ENCODE results near the gene RPL3. TPM values are rescaled to one million over a fixed set of nuclear protein-coding genes. Genes with fewer than 3 reads are reported as not detected.

Gene RPL3
- total and polyA plus RNA-seq, 4 donors, result 1,197 to 1,853 (median 1,626) TPM

GRCh38 chr22:39277142-39277607 lies 42.2 kb downstream of the RPL3 start:
- Histone ChIP-seq H3K4me1 (ENCODE audit: control insufficient read depth, insufficient read depth, low read length) (peaks cover 19% of the 10 kb centered on the region), H3K27ac (ENCODE audit: low read depth, low read length) (no peak overlapping the region), H3K9me3 (ENCODE audit: control insufficient read depth, insufficient read depth, low read length) (no peaks in the 10 kb centered on the region), H3K4me3 (ENCODE audit: low read depth, low read length) (no peak overlapping the region), H3K36me3 (ENCODE audit: control insufficient read depth, insufficient read depth, low read length) (no peaks in the 10 kb centered on the region), H3K27me3 (ENCODE audit: control insufficient read depth, insufficient read depth, low read length) (no peaks in the 10 kb centered on the region)
- 100% methylated on average over 2 of the region's 6 CpGs for WGBS (ENCODE audit: insufficient coverage)
- DNase-seq (ENCODE audit: low read depth in 4 of 6, low spot score in 6 of 6), result no peak

GRCh38 chr22:39276440-39277141 lies 42.8 kb downstream of the RPL3 start:
- Histone ChIP-seq H3K4me3 (ENCODE audit: low read depth, low read length) (no peak overlapping the region), H3K9me3 (ENCODE audit: control insufficient read depth, insufficient read depth, low read length) (no peaks in the 10 kb centered on the region), H3K27ac (ENCODE audit: low read depth, low read length) (no peak overlapping the region), H3K4me1 (ENCODE audit: control insufficient read depth, insufficient read depth, low read length) (peaks cover 17% of the 10 kb centered on the region), H3K36me3 (ENCODE audit: control insufficient read depth, insufficient read depth, low read length) (no peaks in the 10 kb centered on the region), H3K27me3 (ENCODE audit: control insufficient read depth, insufficient read depth, low read length) (no peaks in the 10 kb centered on the region)
- 98% methylated on average over 5 of the region's 12 CpGs for WGBS (ENCODE audit: insufficient coverage)
- DNase-seq (ENCODE audit: low read depth in 4 of 6, low spot score in 6 of 6), result no peak

DNA sequence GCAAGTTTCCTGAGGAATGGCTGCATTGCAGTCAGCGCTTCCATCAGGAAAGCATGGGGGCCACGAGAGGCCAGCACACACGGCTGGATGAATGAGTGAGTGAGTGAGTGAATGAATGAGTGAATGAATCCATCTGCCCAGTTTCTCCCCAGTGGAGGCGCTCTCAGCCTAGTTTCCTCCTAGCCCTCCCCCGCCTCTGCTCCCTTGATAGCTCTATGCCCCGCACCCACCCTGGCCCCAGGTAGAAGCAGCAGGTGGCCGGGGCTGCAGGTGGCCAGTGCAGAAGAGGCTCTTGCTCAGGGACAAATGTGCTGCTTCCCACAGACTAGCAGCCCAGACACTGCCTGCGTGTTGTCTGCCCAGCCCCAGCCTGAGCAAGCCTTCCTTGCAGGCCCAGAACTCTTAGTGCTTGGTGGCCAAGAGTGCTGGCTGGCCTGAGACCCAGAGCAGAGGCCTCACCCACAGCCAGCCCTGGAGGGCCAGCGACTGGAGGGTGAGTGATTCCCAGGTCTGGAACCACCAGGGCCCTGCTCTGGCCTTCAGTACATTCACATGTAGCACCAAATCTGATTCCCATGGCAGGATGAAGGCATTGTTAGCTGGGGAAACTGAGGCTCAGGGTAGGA lies 43.5 kb downstream of the RPL3 start:
- no peak overlapping the region for H3K27ac ChIP-seq (ENCODE audit: low read depth, low read length)
- H3K36me3 ChIP-seq (ENCODE audit: control insufficient read depth, insufficient read depth, low read length), result no peaks in the 10 kb centered on the region
- no peaks in the 10 kb centered on the region for H3K9me3 ChIP-seq (ENCODE audit: control insufficient read depth, insufficient read depth, low read length)
- peaks cover 17% of the 10 kb centered on the region for H3K4me1 ChIP-seq (ENCODE audit: control insufficient read depth, insufficient read depth, low read length)
- no peaks in the 10 kb centered on the region for H3K27me3 ChIP-seq (ENCODE audit: control insufficient read depth, insufficient read depth, low read length)
- 83% methylated on average over 8 of the region's 9 CpGs for WGBS (ENCODE audit: insufficient coverage)
- no peak for DNase-seq (ENCODE audit: low read depth in 4 of 6, low spot score in 6 of 6)
- no peak overlapping the region for H3K4me3 ChIP-seq (ENCODE audit: low read depth, low read length)

- Histone ChIP-seq H3K27me3 (ENCODE audit: control insufficient read depth, insufficient read depth, low read length) (no peaks in the 10 kb centered on the region), H3K27ac (ENCODE audit: low read depth, low read length) (no peak overlapping the region), H3K36me3 (ENCODE audit: control insufficient read depth, insufficient read depth, low read length) (no peaks in the 10 kb centered on the region), H3K9me3 (ENCODE audit: control insufficient read depth, insufficient read depth, low read length) (no peaks in the 10 kb centered on the region), H3K4me3 (ENCODE audit: low read depth, low read length) (no peak overlapping the region), H3K4me1 (ENCODE audit: control insufficient read depth, insufficient read depth, low read length) (peaks cover 8% of the 10 kb centered on the region)
- DNase-seq (ENCODE audit: low read depth in 4 of 6, low spot score in 6 of 6), result no peak
- WGBS (ENCODE audit: insufficient coverage), result 89% methylated on average over 15 of the region's 17 CpGs
Observed at GRCh38 chr22:39273950-39274887, 45.2 kb downstream of the RPL3 start.

DNA sequence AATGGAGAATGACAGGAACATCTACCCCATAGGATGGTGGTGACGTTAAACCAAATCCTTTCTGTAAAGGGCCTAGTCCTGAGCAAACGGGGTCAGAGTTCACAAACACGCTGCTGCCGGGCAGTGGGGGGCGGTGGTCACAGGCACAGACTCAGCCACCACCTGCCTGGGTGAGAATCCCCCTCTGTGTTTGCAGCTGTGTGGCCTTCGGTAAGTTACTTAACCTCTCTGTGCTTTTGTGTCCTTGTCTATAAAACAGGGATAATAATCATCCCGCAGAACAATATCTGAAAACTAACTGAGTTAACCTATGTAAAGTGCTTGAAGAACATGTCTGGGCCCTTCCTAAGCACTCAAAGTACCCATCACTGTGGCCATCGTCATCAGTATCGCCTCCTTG lies 48.6 kb downstream of the RPL3 start:
- H3K27ac ChIP-seq (ENCODE audit: low read depth, low read length), result no peak overlapping the region
- WGBS (ENCODE audit: insufficient coverage), result 91% methylated on average over 7 of the region's 9 CpGs
- no peaks in the 10 kb centered on the region for H3K4me1 ChIP-seq (ENCODE audit: control insufficient read depth, insufficient read depth, low read length)
- H3K27me3 ChIP-seq (ENCODE audit: control insufficient read depth, insufficient read depth, low read length), result no peaks in the 10 kb centered on the region
- no peaks in the 10 kb centered on the region for H3K36me3 ChIP-seq (ENCODE audit: control insufficient read depth, insufficient read depth, low read length)
- H3K4me3 ChIP-seq (ENCODE audit: low read depth, low read length), result no peak overlapping the region
- H3K9me3 ChIP-seq (ENCODE audit: control insufficient read depth, insufficient read depth, low read length), result no peaks in the 10 kb centered on the region
- no peak for DNase-seq (ENCODE audit: low read depth in 4 of 6, low spot score in 6 of 6)

- WGBS (ENCODE audit: insufficient coverage), result 93% methylated on average over 4 of the region's 5 CpGs
- Histone ChIP-seq H3K9me3 (ENCODE audit: control insufficient read depth, insufficient read depth, low read length) (no peaks in the 10 kb centered on the region), H3K27ac (ENCODE audit: low read depth, low read length) (no peak overlapping the region), H3K4me3 (ENCODE audit: low read depth, low read length) (no peak overlapping the region), H3K36me3 (ENCODE audit: control insufficient read depth, insufficient read depth, low read length) (no peaks in the 10 kb centered on the region), H3K27me3 (ENCODE audit: control insufficient read depth, insufficient read depth, low read length) (no peaks in the 10 kb centered on the region), H3K4me1 (ENCODE audit: control insufficient read depth, insufficient read depth, low read length) (no peaks in the 10 kb centered on the region)
- no peak for DNase-seq (ENCODE audit: low read depth in 4 of 6, low spot score in 6 of 6)
Observed at GRCh38 chr22:39270280-39270679, 49.1 kb downstream of the RPL3 start.

DNA sequence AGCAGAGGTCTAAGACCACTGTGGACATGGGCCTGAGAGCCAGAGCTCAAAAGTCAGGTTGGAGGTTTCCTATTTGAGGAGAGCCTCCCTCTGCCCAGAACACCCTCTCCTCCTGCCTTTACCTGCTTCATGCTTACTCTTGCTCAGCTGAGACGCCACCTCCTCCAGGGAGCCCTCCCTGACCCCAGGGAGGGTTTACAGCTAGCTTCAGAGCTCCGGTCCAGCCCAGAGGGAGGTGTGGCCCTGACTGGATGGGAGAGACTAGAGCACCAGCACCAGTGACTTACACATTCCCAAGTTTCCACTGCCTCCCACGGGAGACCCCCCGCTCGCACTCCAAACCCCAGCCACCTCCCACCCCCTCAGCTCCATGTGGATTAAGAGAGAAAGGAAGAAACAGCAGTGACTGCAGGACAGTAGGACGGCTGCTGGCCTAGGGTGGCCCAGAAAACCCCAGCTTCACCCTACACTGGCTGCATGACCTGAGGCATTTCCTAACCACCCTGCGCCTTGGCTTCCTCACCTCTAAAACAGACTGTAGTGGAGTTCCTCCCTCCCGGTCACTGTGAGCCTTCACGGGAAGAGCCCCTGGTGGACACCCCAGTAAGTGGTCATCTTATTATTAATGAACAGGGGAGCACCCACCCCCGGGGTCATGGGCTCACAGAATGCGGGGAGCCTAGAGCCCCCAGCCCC lies 50.2 kb downstream of the RPL3 start:
- Histone ChIP-seq H3K36me3 (ENCODE audit: control insufficient read depth, insufficient read depth, low read length) (no peaks in the 10 kb centered on the region), H3K27ac (ENCODE audit: low read depth, low read length) (no peak overlapping the region), H3K4me3 (ENCODE audit: low read depth, low read length) (no peak overlapping the region), H3K4me1 (ENCODE audit: control insufficient read depth, insufficient read depth, low read length) (no peaks in the 10 kb centered on the region), H3K27me3 (ENCODE audit: control insufficient read depth, insufficient read depth, low read length) (no peaks in the 10 kb centered on the region), H3K9me3 (ENCODE audit: control insufficient read depth, insufficient read depth, low read length) (no peaks in the 10 kb centered on the region)
- DNase-seq (ENCODE audit: low read depth in 4 of 6, low spot score in 6 of 6), result no peak
- WGBS (ENCODE audit: insufficient coverage), result 76% methylated on average over 3 of the region's 11 CpGs

DNA sequence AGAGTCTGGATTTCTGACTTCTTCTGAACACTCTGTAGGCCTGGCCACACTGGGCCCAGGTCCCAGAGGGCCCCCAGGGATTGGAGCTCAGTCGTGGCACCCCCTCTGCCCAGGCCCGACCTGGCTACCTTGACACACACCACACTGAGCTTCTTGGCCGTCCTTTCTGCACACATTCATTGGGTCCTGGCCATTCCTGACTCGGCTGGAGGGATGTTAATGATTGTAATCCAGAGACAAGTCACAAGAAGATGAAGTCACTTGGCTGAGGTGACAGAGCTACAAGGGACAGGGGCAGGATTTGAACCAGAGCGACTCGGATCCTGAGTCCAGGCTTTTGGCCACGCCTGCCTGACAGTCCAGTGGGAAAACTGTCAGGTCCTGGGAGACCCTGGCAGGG lies 50.8 kb downstream of the RPL3 start:
- no peaks in the 10 kb centered on the region for H3K27me3 ChIP-seq (ENCODE audit: control insufficient read depth, insufficient read depth, low read length)
- no peak overlapping the region for H3K4me3 ChIP-seq (ENCODE audit: low read depth, low read length)
- WGBS (ENCODE audit: insufficient coverage), result 71% methylated on average over 6 of the region's 7 CpGs
- H3K36me3 ChIP-seq (ENCODE audit: control insufficient read depth, insufficient read depth, low read length), result no peaks in the 10 kb centered on the region
- no peak overlapping the region for H3K27ac ChIP-seq (ENCODE audit: low read depth, low read length)
- no peak for DNase-seq (ENCODE audit: low read depth in 4 of 6, low spot score in 6 of 6)
- no peaks in the 10 kb centered on the region for H3K9me3 ChIP-seq (ENCODE audit: control insufficient read depth, insufficient read depth, low read length)
- H3K4me1 ChIP-seq (ENCODE audit: control insufficient read depth, insufficient read depth, low read length), result no peaks in the 10 kb centered on the region

GRCh38 chr22:39267974-39268373 lies 51.4 kb downstream of the RPL3 start:
- H3K27me3 ChIP-seq (ENCODE audit: control insufficient read depth, insufficient read depth, low read length), result no peaks in the 10 kb centered on the region
- H3K4me1 ChIP-seq (ENCODE audit: control insufficient read depth, insufficient read depth, low read length), result no peaks in the 10 kb centered on the region
- WGBS (ENCODE audit: insufficient coverage), result 77% methylated on average over 3 of the region's 8 CpGs
- no peak overlapping the region for H3K4me3 ChIP-seq (ENCODE audit: low read depth, low read length)
- H3K27ac ChIP-seq (ENCODE audit: low read depth, low read length), result no peak overlapping the region
- DNase-seq (ENCODE audit: low read depth in 4 of 6, low spot score in 6 of 6), result no peak
- no peaks in the 10 kb centered on the region for H3K36me3 ChIP-seq (ENCODE audit: control insufficient read depth, insufficient read depth, low read length)
- H3K9me3 ChIP-seq (ENCODE audit: control insufficient read depth, insufficient read depth, low read length), result no peaks in the 10 kb centered on the region

Measured in spinal cord (tissue), 10 donors.